Stimulated activated naive CD8-positive, alpha-beta T cell treated with anti-CD3 and anti-CD28 coated beads, Interleukin-15, amount 100 ng/mL, for 72 hours (primary cell): ENCODE results near the gene NDUFS7.

Experiments
- ATAC-seq: fragments of 150-1000 bp; cut with Tn5 transposase; 2 replicates; pipeline ENCODE4 v1.10.0; 2021; ENCODE audit warnings: mild to moderate bottlenecking, moderate library complexity
- DNase-seq, 2 donors: peaks; one replicate each; pipeline ENCODE4 v3.0.0; 2021 to 2022
- H3K27ac Mint-ChIP-seq, 2 donors: one replicate each; pipeline ENCODE4 v1.8.0; 2022; ENCODE audit warnings: mild to moderate bottlenecking in 2 of 2, mixed read lengths in 2 of 2, moderate library complexity in 2 of 2
- H3K27me3 Mint-ChIP-seq: one replicate; pipeline ENCODE4 v1.8.0; 2022; ENCODE audit warnings: mixed read lengths
- H3K4me1 Mint-ChIP-seq: one replicate; pipeline ENCODE4 v1.8.0; 2022; ENCODE audit warnings: mild to moderate bottlenecking, mixed read lengths
- H3K4me3 Mint-ChIP-seq, 2 donors: one replicate each; pipeline ENCODE4 v1.8.0; 2022; ENCODE audit warnings: mild to moderate bottlenecking in 2 of 2, mixed read lengths in 2 of 2, moderate library complexity in 1 of 2
- H3K9me3 Mint-ChIP-seq, 2 donors: one replicate each; pipeline ENCODE4 v1.8.0; 2022; ENCODE audit warnings: mixed read lengths in 2 of 2

NDUFS7 gene

DNA sequence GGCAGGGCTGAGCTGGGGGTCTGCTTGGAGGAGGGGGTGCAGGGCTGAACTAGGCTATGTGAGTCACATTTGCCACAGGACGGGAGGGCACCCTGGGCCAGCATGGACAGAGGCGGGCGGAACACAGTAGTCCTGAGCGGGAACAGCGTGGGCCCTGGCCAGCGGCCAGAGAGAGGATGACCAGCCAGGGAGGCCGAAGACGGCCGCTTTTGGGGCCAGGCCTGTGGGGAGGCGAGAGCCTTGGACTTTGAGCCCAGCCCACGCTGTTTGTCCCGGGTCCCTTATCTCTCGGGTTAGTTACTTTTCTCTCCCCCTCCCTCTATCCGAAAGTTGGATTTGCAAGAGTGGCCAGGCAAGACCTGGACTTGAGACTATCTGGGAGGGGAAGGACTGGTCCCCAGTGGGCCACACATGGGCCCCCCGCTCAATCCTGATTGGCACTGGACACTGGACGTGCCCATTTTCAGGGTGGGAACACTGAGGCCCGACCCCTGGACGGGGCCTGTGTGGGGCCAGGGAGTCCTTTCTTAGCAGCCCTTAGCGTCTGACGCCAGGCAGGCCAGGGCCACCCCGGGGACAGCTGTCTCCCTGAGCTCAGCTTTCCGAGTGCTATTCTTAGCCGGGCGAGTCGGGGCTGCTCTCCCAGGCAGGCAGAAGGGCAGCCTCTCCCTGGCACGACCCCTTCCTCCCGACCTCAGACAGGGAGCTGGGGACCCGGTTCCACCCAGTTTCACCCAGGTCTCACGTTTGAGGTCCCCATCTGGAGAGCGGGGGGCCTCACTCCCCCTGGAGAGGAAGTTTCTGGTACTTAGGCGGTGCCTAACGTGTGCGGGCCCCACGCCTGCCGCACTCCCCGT lies 16.8 kb downstream of the NDUFS7 start:
- Mint-ChIP-seq H3K4me1 (peaks cover 47% of the 10 kb centered on the region), H3K4me3 (peak overlapping the region; percentile 70 to 81), H3K27me3 (peaks cover 16% of the 10 kb centered on the region), H3K27ac (no peak overlapping the region), H3K9me3 (no peaks in the 10 kb centered on the region)
- DNase-seq = peak in 1 of 2 donors; percentile 13
- ATAC-seq = peak; percentile 37

GRCh38 chr19:1401138-1401888 lies 17.6 kb downstream of the NDUFS7 start, which contains the start of gene GAMT:
TSS of gene GAMT (minus strand) at chr19:1401542. CDS start at chr19:1401476, 66 bp downstream.
- peaks cover 43% of the 10 kb centered on the region for H3K4me1 Mint-ChIP-seq
- DNase-seq (peak; percentile 48 to 57), ATAC-seq (peak; percentile 69)
- H3K27me3 Mint-ChIP-seq = peaks cover 16% of the 10 kb centered on the region
- H3K4me3 Mint-ChIP-seq = peak within 1 kb of the TSS; percentile 70 to 81
- H3K9me3 Mint-ChIP-seq = no peaks in the 10 kb centered on the region
- H3K27ac Mint-ChIP-seq = no peak within 1 kb of the TSS

- Mint-ChIP-seq H3K9me3 (no peaks in the 10 kb centered on the region), H3K4me3 (peak overlapping the region; percentile 54 to 59), H3K27me3 (peaks cover 16% of the 10 kb centered on the region), H3K4me1 (peaks cover 43% of the 10 kb centered on the region), H3K27ac (no peak overlapping the region)
- no peak for DNase-seq
- no peak for ATAC-seq
Measured at GRCh38 chr19:1401889-1402217, 18.1 kb downstream of the NDUFS7 start.

DNA sequence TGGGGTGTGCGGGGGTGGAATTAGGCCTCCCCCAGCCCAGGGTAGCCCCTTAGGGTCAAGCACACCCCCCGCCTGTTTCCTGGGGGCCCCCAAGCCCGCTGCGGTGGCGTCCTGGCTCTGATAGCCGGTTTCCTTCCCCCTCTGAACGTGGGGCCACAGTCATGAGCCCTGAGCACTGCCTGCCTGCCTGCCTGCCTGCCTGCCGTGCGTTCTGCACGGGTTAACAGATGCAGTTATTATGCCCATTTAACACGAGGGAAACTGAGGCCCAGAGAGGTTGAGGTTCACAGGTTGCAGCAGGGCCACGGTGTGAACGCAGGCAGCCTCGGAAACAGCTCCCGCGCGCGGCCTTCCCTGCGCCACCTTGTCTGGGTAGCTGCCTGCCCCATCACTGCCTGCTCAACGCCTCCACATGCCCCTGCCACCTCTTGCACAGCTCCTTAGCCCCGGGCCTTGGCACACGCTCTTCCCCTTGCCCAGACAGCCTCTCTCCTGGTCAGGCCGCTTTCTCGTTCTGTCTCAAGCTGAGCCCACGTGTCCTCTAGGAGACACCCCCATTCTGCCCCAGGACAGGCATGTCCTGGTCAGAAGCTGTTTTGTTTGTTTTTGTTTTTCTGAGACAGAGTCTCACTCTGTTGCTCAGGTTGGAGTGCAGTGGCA lies 18.8 kb downstream of the NDUFS7 start:
- peaks cover 16% of the 10 kb centered on the region for H3K27me3 Mint-ChIP-seq
- peak overlapping the region; percentile 58 to 65 for H3K4me3 Mint-ChIP-seq
- peaks cover 40% of the 10 kb centered on the region for H3K4me1 Mint-ChIP-seq
- DNase-seq = no peak
- H3K9me3 Mint-ChIP-seq = no peaks in the 10 kb centered on the region
- H3K27ac Mint-ChIP-seq = no peak overlapping the region
- ATAC-seq = no peak

DNA sequence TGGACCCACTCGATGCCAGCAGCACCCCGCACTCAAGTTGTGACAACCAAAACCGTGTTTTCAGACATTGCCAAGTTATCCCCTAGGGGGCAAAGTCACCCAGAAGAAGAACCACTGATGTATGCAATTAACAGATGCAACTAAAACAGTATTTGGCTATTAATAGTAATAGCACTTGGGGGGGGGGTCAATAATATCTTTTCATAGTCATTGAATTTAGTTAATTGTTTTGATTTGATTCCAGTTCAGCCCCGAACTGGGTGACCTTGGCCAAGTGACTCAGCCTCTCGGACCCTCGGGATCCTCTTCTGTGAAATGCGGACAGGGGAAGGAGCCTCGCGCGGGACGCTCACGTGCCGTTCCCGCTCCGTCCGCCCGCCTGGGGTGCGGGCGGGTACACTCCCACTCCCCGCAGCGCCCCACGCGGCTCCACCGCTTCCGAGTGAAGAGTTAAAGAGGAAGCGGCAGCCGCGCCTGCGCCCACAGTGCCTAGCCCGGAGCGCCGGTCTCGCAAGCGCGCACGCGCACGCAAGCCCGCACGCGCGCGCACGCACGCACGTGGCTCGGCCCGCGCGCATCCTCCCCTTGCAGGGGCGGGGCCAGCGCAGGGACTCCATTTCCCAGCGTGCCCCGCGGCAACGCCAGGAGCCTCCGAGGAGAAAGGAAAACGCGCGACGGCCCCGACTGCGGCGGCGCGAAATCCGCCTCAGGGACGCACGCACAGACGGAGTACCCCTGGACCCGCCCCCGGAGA lies 23.2 kb downstream of the NDUFS7 start:
- H3K9me3 Mint-ChIP-seq = no peaks in the 10 kb centered on the region
- peak overlapping the region; percentile 76 to 82 for H3K4me3 Mint-ChIP-seq
- peaks cover 56% of the 10 kb centered on the region for H3K4me1 Mint-ChIP-seq
- ATAC-seq = peak; percentile 86
- peak overlapping the region; percentile 74 to 93 for H3K27ac Mint-ChIP-seq
- DNase-seq = peak; percentile 100
- peaks cover 16% of the 10 kb centered on the region for H3K27me3 Mint-ChIP-seq

DNA sequence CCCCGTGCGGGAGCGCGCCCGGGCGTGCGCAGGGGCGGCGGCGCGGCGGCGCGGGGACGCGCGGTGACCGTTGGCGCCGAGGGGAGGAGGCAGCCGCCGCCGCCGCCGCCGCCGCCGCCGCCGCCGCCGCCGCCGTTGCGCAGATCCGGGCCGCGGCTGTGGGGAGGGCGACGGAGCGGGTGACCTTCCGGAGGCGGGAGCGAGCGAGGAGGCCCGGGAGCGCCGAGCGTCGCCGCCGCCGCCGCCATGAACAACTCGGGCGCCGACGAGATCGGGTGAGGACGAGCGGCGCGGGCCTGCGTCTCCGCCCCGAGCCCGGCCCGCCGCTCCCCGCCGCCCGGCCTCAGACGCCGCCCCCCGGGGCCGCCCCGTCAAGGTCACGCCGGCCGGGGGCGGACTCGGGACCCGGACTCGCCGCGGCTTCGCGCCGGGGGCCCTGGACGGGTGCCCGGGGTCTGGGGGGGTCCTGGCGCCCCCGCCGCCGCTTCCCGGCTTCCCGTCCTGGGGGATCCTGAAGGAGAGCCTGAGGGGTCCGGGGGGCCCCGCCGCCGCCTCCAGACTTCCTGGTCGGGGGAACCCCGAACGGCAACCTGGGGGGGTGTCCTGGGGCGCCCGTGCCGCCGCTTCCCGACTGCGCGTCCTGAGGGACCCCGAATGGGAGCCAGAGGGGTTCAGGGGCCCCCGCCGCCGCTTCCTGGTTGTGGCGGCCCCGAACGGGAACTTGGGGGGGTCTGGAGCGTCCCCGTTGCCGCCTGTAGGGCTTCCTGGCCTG lies 24.0 kb downstream of the NDUFS7 start, which contains the start of gene DAZAP1:
Gene DAZAP1 (plus strand): TSS at position 59 of the 772 bp plus-strand sequence. CDS start 188 bp downstream, at position 247.
- no peaks in the 10 kb centered on the region for H3K9me3 Mint-ChIP-seq
- peak within 1 kb of the TSS; percentile 76 to 97 for H3K4me3 Mint-ChIP-seq
- H3K27me3 Mint-ChIP-seq = peaks cover 10% of the 10 kb centered on the region
- H3K27ac Mint-ChIP-seq = peak within 1 kb of the TSS; percentile 74 to 98
- peak in 1 of 2 donors; percentile 45 for DNase-seq
- H3K4me1 Mint-ChIP-seq = peaks cover 58% of the 10 kb centered on the region
- ATAC-seq = no peak

DNA sequence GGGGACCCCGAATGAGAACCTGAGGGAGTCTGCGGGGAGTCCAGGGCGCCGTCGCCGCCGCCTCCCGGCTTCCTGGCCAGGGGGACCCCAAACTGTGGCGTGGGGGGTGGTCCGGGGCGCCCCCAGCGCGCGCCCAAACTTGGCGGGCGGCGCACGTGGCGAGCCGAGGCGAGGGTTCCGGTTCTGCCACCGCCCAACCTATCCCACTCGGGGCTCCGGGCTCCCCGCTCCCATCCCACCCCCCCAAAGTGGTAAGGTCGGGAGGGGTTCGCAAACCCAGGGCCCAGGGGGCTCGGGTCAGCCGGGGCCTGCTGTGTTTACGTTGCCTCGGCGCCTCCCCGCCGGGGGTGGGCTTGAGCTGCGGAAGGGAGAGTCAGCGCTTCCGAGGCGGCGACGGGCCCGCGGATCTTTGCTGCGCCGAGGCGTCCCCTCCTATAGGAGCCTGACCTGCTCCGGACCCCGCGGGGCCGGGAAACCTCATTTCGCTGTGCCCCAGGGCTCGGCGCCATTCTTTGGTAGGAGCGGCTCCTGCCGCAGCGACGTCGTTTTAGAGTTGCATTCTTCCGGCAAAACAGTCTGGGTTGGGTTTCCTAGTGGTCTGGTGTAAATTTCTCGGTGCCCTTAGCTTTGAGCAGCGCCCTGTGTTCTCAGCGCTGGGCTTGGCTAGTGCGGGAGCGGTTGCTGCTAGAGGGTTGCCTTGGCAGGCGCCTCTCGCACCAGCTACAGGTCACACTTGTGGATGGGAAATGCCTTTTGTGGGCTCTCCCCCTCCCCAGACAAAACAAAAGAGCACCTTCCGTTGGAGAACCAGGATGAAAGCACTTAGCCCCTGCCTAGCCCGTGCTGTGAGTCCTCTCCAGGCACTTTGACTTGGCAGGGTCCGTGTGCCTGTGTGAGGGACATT lies 24.8 kb downstream of the NDUFS7 start:
- H3K27ac Mint-ChIP-seq = peak overlapping the region; percentile 97 to 98
- peak; percentile 45 to 58 for DNase-seq
- no peaks in the 10 kb centered on the region for H3K9me3 Mint-ChIP-seq
- H3K27me3 Mint-ChIP-seq = peaks cover 2% of the 10 kb centered on the region
- H3K4me1 Mint-ChIP-seq = peaks cover 58% of the 10 kb centered on the region
- peak; percentile 17 for ATAC-seq
- peak overlapping the region; percentile 95 to 97 for H3K4me3 Mint-ChIP-seq

- no peak for ATAC-seq
- Mint-ChIP-seq H3K9me3 (no peaks in the 10 kb centered on the region), H3K4me3 (peak overlapping the region; percentile 95 to 97), H3K27ac (peak overlapping the region; percentile 97 to 98), H3K27me3 (no peaks in the 10 kb centered on the region), H3K4me1 (peaks cover 65% of the 10 kb centered on the region)
- no peak for DNase-seq
Measured at GRCh38 chr19:1409204-1410005, 25.7 kb downstream of the NDUFS7 start.

- H3K4me1 Mint-ChIP-seq = peaks cover 71% of the 10 kb centered on the region
- H3K9me3 Mint-ChIP-seq = no peaks in the 10 kb centered on the region
- H3K4me3 Mint-ChIP-seq = peak overlapping the region; percentile 95 to 97
- H3K27ac Mint-ChIP-seq = peak overlapping the region; percentile 83 to 94
- H3K27me3 Mint-ChIP-seq = no peaks in the 10 kb centered on the region
- ATAC-seq (no peak), DNase-seq (peak in 1 of 2 donors; percentile 48)
Measured at GRCh38 chr19:1410136-1410786, 26.6 kb downstream of the NDUFS7 start.

- Mint-ChIP-seq H3K4me3 (peak overlapping the region; percentile 95 to 97), H3K27ac (peak overlapping the region; percentile 83 to 94), H3K9me3 (no peaks in the 10 kb centered on the region), H3K4me1 (peaks cover 76% of the 10 kb centered on the region), H3K27me3 (no peaks in the 10 kb centered on the region)
- no peak for ATAC-seq
- DNase-seq = no peak
Measured at GRCh38 chr19:1410789-1411188, 27.1 kb downstream of the NDUFS7 start.

DNA sequence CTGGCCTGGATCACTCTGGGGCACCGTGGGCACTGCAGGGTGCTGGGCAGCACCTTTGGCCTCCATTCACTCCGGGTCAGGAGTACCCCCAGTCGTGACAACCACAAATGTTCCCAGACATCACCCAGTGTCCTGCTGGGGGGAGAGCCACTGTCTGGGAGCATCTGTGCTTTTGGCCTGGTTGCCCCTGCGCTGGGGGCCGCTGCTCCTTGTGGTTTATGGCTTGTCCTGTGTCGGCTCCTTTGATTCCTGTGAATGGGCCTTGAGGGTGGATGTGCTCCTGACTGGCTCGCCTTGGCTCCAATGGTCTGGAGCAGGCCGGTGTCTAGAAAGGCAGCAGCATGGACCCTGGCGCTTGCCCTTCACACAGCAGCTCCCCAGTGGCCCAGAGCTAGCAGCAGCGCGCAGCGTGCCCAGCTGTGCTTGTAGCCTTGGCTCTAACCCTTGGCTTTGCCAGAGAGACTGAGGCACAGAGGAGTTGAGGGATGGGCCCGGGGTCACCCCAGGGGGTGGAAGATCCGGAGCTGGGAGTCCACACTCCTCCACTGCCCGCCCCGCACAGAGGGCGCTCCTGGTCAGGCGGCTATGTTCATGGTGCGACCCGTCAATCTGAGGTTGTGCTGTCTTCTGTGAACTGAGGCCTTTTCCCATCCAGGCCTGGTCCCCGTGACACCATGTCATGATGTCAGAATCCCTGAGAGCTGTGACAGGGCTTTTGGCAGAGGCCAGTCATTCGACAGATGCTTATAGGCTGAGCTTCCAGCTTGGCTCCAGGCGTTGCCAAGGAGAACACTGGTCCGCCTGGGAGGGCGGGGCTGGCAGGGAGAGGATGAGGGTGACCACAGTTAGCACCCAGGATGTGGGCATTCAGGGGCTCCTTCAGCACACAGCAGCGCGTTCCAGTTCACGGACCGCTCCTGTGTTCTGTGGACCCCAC lies 27.8 kb downstream of the NDUFS7 start:
- Mint-ChIP-seq H3K27me3 (no peaks in the 10 kb centered on the region), H3K9me3 (no peaks in the 10 kb centered on the region), H3K4me3 (peak overlapping the region; percentile 95 to 97), H3K4me1 (peaks cover 79% of the 10 kb centered on the region), H3K27ac (peak overlapping the region; percentile 84 to 94)
- peak; percentile 23 for ATAC-seq
- DNase-seq = peak in 1 of 2 donors; percentile 50
